ENCODE data around the gene MAP3K1.

- no peak for TF ChIP-seq CTCF (IDR thresholded peaks at IDR 0.05; ENCODE audit: low read depth, low read length, missing input control)
- no peak for TF ChIP-seq TAF1 (conservative IDR thresholded peaks at IDR 0.05)
- TF ChIP-seq ATF3 (IDR thresholded peaks at IDR 0.05): no peak
- no peak for TF ChIP-seq JUND (IDR thresholded peaks at IDR 0.05)
- TF ChIP-seq EGR1 (IDR thresholded peaks at IDR 0.05; ENCODE audit: low read depth in 2 of 2): no peak
- no peak for TF ChIP-seq ZBTB33 (IDR thresholded peaks at IDR 0.05)
- TF ChIP-seq FOXA1 (IDR thresholded peaks at IDR 0.05): no peak
- TF ChIP-seq RAD21 (IDR thresholded peaks at IDR 0.05): no peak
- TF ChIP-seq SP1 (IDR thresholded peaks at IDR 0.05): no peak
- TF ChIP-seq, protein P1, sequence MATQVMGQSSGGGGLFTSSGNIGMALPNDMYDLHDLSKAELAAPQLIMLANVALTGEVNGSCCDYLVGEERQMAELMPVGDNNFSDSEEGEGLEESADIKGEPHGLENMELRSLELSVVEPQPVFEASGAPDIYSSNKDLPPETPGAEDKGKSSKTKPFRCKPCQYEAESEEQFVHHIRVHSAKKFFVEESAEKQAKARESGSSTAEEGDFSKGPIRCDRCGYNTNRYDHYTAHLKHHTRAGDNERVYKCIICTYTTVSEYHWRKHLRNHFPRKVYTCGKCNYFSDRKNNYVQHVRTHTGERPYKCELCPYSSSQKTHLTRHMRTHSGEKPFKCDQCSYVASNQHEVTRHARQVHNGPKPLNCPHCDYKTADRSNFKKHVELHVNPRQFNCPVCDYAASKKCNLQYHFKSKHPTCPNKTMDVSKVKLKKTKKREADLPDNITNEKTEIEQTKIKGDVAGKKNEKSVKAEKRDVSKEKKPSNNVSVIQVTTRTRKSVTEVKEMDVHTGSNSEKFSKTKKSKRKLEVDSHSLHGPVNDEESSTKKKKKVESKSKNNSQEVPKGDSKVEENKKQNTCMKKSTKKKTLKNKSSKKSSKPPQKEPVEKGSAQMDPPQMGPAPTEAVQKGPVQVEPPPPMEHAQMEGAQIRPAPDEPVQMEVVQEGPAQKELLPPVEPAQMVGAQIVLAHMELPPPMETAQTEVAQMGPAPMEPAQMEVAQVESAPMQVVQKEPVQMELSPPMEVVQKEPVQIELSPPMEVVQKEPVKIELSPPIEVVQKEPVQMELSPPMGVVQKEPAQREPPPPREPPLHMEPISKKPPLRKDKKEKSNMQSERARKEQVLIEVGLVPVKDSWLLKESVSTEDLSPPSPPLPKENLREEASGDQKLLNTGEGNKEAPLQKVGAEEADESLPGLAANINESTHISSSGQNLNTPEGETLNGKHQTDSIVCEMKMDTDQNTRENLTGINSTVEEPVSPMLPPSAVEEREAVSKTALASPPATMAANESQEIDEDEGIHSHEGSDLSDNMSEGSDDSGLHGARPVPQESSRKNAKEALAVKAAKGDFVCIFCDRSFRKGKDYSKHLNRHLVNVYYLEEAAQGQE (IDR thresholded peaks at IDR 0.05): no peak
- no peak for TF ChIP-seq RXRA (IDR thresholded peaks at IDR 0.05)
- TF ChIP-seq, protein P2, sequence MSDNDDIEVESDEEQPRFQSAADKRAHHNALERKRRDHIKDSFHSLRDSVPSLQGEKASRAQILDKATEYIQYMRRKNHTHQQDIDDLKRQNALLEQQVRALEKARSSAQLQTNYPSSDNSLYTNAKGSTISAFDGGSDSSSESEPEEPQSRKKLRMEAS (IDR thresholded peaks at IDR 0.05): no peak
Observed at GRCh38 chr5:56876327-56876726, 61.0 kb downstream of the MAP3K1 start.
